Muscle layer of duodenum (tissue), 2 donors: Measurements from ENCODE around the gene SCAMP2.

Experiments
- H3K27ac ChIP-seq: one replicate; pipeline ENCODE4 v1.7.0; 2013; ENCODE audit warnings: mild to moderate bottlenecking, low read length
- H3K27me3 ChIP-seq: one replicate; pipeline ENCODE4 v1.7.0; 2013; ENCODE audit warnings: low read depth, mild to moderate bottlenecking, control low read depth, low read length
- H3K36me3 ChIP-seq, 2 donors: one replicate each; pipeline ENCODE4 v1.7.0; 2013; ENCODE audit warnings: low read length in 2 of 2, control low read depth in 1 of 2, mild to moderate bottlenecking in 1 of 2; ENCODE audit not compliant: insufficient read depth in 2 of 2, control insufficient read depth in 1 of 2
- H3K4me1 ChIP-seq, 2 donors: one replicate each; pipeline ENCODE4 v1.7.0; 2013; ENCODE audit warnings: low read length in 2 of 2, mild to moderate bottlenecking in 2 of 2, control low read depth in 1 of 2, moderate library complexity in 1 of 2; ENCODE audit not compliant: insufficient read depth in 2 of 2, control insufficient read depth in 1 of 2
- H3K4me3 ChIP-seq, 2 donors: one replicate each; pipeline ENCODE4 v1.7.0; 2013; ENCODE audit warnings: low read length in 2 of 2, low read depth in 1 of 2, mild to moderate bottlenecking in 1 of 2
- H3K9me3 ChIP-seq, 2 donors: one replicate each; pipeline ENCODE4 v1.7.0; 2013; ENCODE audit warnings: low read length in 2 of 2, control low read depth in 1 of 2, mild to moderate bottlenecking in 1 of 2; ENCODE audit not compliant: control insufficient read depth in 1 of 2
- donor health status: healthy.

SCAMP2 gene

GRCh38 chr15:74843891-74844299 lies 29.3 kb downstream of the SCAMP2 start:
- Histone ChIP-seq H3K27ac (peak overlapping the region; percentile 69), H3K4me1 (peaks cover 14 to 19% of the 10 kb centered on the region in 2 donors), H3K36me3 (peaks cover 26 to 45% of the 10 kb centered on the region in 2 donors), H3K9me3 (no peaks in the 10 kb centered on the region), H3K4me3 (peak overlapping the region; percentile 39 to 92), H3K27me3 (no peaks in the 10 kb centered on the region)

GRCh38 chr15:74843445-74843828 lies 29.7 kb downstream of the SCAMP2 start:
- peaks cover 24 to 45% of the 10 kb centered on the region in 2 donors for H3K36me3 ChIP-seq
- H3K9me3 ChIP-seq = no peaks in the 10 kb centered on the region
- peak overlapping the region; percentile 69 for H3K27ac ChIP-seq
- H3K4me3 ChIP-seq = peak overlapping the region; percentile 39 to 92
- no peaks in the 10 kb centered on the region for H3K27me3 ChIP-seq
- H3K4me1 ChIP-seq = peaks cover 14 to 19% of the 10 kb centered on the region in 2 donors

GRCh38 chr15:74842581-74843444 lies 30.4 kb downstream of the SCAMP2 start, which contains the start of gene ULK3:
Gene ULK3 (minus strand): TSS chr15:74843156. CDS start chr15:74843105, 51 bp downstream.
- Histone ChIP-seq H3K4me3 (peak within 1 kb of the TSS; percentile 87 to 92), H3K9me3 (no peaks in the 10 kb centered on the region), H3K27me3 (no peaks in the 10 kb centered on the region), H3K36me3 (peaks cover 19 to 40% of the 10 kb centered on the region in 2 donors), H3K27ac (peak within 1 kb of the TSS; percentile 69), H3K4me1 (peaks cover 14 to 19% of the 10 kb centered on the region in 2 donors)

GRCh38 chr15:74841891-74842373 lies 31.2 kb downstream of the SCAMP2 start:
- H3K9me3 ChIP-seq = no peaks in the 10 kb centered on the region
- H3K4me1 ChIP-seq = peaks cover 14 to 19% of the 10 kb centered on the region in 2 donors
- H3K27me3 ChIP-seq = no peaks in the 10 kb centered on the region
- peak overlapping the region; percentile 87 to 92 for H3K4me3 ChIP-seq
- H3K27ac ChIP-seq = no peak overlapping the region
- peaks cover 12 to 32% of the 10 kb centered on the region in 2 donors for H3K36me3 ChIP-seq

GRCh38 chr15:74840851-74841775 lies 32.1 kb downstream of the SCAMP2 start:
- H3K27me3 ChIP-seq = no peaks in the 10 kb centered on the region
- H3K36me3 ChIP-seq = peaks cover 12 to 40% of the 10 kb centered on the region in 2 donors
- H3K4me1 ChIP-seq = peaks cover 14 to 19% of the 10 kb centered on the region in 2 donors
- no peak overlapping the region for H3K27ac ChIP-seq
- no peaks in the 10 kb centered on the region for H3K9me3 ChIP-seq
- H3K4me3 ChIP-seq = peak overlapping the region in 1 of 2 donors; percentile 87

- Histone ChIP-seq H3K9me3 (no peaks in the 10 kb centered on the region), H3K27me3 (no peaks in the 10 kb centered on the region), H3K4me3 (no peak overlapping the region), H3K4me1 (peaks cover 14 to 19% of the 10 kb centered on the region in 2 donors), H3K36me3 (peaks cover 8 to 29% of the 10 kb centered on the region in 2 donors), H3K27ac (no peak overlapping the region)
These were observed 33.4 kb downstream of the SCAMP2 start for GRCh38 chr15:74839526-74840395.

GRCh38 chr15:74838746-74839525 lies 34.2 kb downstream of the SCAMP2 start:
- Histone ChIP-seq H3K27ac (no peak overlapping the region), H3K9me3 (no peaks in the 10 kb centered on the region), H3K27me3 (no peaks in the 10 kb centered on the region), H3K36me3 (peaks cover 3 to 23% of the 10 kb centered on the region in 2 donors), H3K4me3 (no peak overlapping the region), H3K4me1 (peaks cover 14 to 19% of the 10 kb centered on the region in 2 donors)

GRCh38 chr15:74838137-74838516 lies 35.0 kb downstream of the SCAMP2 start:
- no peaks in the 10 kb centered on the region for H3K9me3 ChIP-seq
- no peaks in the 10 kb centered on the region for H3K27me3 ChIP-seq
- H3K4me3 ChIP-seq = no peak overlapping the region
- no peak overlapping the region for H3K27ac ChIP-seq
- peaks cover 3 to 23% of the 10 kb centered on the region in 2 donors for H3K36me3 ChIP-seq
- H3K4me1 ChIP-seq = peaks cover 10 to 12% of the 10 kb centered on the region in 2 donors

- H3K36me3 ChIP-seq = peaks cover 3 to 23% of the 10 kb centered on the region in 2 donors
- H3K9me3 ChIP-seq = no peaks in the 10 kb centered on the region
- H3K4me3 ChIP-seq = no peak overlapping the region
- H3K4me1 ChIP-seq = peaks cover 10 to 12% of the 10 kb centered on the region in 2 donors
- H3K27me3 ChIP-seq = no peaks in the 10 kb centered on the region
- no peak overlapping the region for H3K27ac ChIP-seq
These were observed 35.6 kb downstream of the SCAMP2 start for GRCh38 chr15:74837482-74838136.
